Activated T-helper 2 cell treated with anti-CD3 and anti-CD28 coated beads, Interferon-gamma antibody, Interleukin-2, Interleukin-4, amounts not matched to agents 10 μg/mL and 5 μg/mL and 100 μg/mL, durations not matched to agents 14 hours and 24 hours and 36 hours (primary cell): ENCODE measurements around the gene GRIA4. TPM values are rescaled to one million over a fixed set of nuclear protein-coding genes. Genes with fewer than 3 reads are reported as not detected.
"Not testable (repeated sequence)": the region's sequence is repeated elsewhere in the genome, so short reads cannot be mapped to it uniquely, and the experiment has no call there.

Experiments used
- DNase-seq: peaks from one replicate; pipeline ENCODE4 v3.0.0; 2021; ENCODE audit warnings: low spot score
- H3K27ac Mint-ChIP-seq: one replicate; pipeline ENCODE4 v1.8.0; 2021; ENCODE audit warnings: mixed read lengths
- H3K27me3 Mint-ChIP-seq: one replicate; pipeline ENCODE4 v1.8.0; 2021; ENCODE audit warnings: low read depth, mixed read lengths
- H3K36me3 Mint-ChIP-seq: one replicate; pipeline ENCODE4 v1.8.0; 2021; ENCODE audit warnings: low read depth, mixed read lengths
- H3K4me1 Mint-ChIP-seq: one replicate; pipeline ENCODE4 v1.8.0; 2021; ENCODE audit warnings: low read depth, mixed read lengths
- H3K4me3 Mint-ChIP-seq: one replicate; pipeline ENCODE4 v1.8.0; 2021; ENCODE audit warnings: low read depth, mild to moderate bottlenecking, moderate library complexity, mixed read lengths
- H3K9me3 Mint-ChIP-seq: one replicate; pipeline ENCODE4 v1.8.0; 2021; ENCODE audit warnings: mixed read lengths
- intact Hi-C: fragments of 100-400 bp; cut with micrococcal nuclease; formaldehyde crosslinking; loops from one replicate; pipeline ENCODE4 v1.15.1; 2023
- total RNA-seq: library from RNA; stranded (reverse); gene quantifications from 2 replicates; pipeline ENCODE4 v1.2.3, GENCODE V29; 2022

Gene GRIA4
- total RNA-seq, 1 donor from 2014 or later, result not detected

DNA sequence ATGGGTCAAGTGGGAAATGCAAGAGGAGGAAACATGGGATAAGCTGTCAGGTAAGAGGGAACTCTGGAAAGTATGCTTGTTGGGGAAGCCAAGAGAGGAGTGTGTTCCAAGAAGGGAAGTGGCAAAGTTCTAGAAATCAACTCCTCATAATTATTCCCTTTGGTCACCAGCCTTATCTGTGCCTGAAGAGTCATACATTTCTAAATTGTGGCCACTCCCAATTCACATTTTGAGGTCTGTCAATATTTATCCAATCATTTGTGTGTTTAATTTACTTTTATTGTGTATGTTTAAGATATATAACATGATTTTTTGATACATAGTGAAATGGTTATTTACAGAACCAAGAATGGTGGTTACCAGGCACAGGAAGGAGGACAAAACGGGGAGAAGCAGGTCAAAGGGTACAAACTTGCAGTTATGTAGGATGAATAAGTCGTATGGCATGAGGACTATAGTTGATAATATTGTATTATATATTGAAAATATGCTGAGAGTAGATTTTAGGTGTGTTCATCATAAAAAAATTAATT, 131.7 kb downstream of the GRIA4 start:
- Mint-ChIP-seq H3K27ac (no peak overlapping the region), H3K36me3 (no peaks in the 10 kb centered on the region), H3K27me3 (no peaks in the 10 kb centered on the region), H3K9me3 (no peaks in the 10 kb centered on the region), H3K4me3 (no peak overlapping the region), H3K4me1 (no peaks in the 10 kb centered on the region)
- no peak for DNase-seq
- intact Hi-C loops, result no loop called here

DNA sequence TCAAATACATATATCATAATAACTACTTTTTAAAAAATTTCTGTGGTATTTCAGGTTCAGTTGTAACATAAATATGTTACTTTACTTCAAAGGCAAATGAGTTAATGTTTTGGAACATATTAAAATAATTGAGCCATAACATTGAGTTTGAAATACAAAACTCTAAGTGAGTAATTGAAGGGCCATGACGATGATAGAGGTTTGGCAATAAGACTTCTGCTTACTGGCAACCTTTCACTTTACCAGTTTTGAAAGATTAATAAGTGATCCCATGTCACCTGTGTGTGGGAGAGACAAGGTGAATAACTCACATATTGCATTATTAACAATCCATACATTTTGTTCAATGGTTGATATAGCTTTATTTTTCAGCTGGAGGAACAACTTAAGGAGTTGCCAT, 144.4 kb downstream of the GRIA4 start:
- no peak for DNase-seq
- intact Hi-C loops, result no loop called here
- Mint-ChIP-seq H3K27ac (no peak overlapping the region), H3K4me3 (no peak overlapping the region), H3K9me3 (no peaks in the 10 kb centered on the region), H3K4me1 (no peaks in the 10 kb centered on the region), H3K27me3 (no peaks in the 10 kb centered on the region), H3K36me3 (no peaks in the 10 kb centered on the region)

DNA sequence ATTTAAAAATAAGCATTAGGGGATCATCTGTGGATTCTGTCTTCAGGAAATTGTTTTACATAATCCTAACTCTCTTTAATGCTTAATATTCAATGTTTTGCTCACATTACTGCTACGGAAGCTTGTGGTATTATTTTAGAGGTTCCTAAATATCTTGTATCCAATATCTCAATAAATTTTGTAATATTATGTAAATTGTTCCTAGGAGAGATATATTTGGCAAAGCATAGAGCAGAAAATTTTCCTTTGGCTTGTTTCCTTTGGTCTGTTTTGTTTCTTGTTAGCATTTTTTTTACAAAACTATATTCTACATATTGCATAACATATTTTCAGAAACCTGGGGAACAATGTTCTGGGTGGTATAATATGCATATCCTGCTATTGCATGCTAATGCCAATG, 144.8 kb downstream of the GRIA4 start:
- Mint-ChIP-seq H3K36me3 (no peaks in the 10 kb centered on the region), H3K27ac (no peak overlapping the region), H3K4me3 (no peak overlapping the region), H3K9me3 (no peaks in the 10 kb centered on the region), H3K27me3 (no peaks in the 10 kb centered on the region), H3K4me1 (no peaks in the 10 kb centered on the region)
- DNase-seq, result no peak
- intact Hi-C loops, result no loop called here

DNA sequence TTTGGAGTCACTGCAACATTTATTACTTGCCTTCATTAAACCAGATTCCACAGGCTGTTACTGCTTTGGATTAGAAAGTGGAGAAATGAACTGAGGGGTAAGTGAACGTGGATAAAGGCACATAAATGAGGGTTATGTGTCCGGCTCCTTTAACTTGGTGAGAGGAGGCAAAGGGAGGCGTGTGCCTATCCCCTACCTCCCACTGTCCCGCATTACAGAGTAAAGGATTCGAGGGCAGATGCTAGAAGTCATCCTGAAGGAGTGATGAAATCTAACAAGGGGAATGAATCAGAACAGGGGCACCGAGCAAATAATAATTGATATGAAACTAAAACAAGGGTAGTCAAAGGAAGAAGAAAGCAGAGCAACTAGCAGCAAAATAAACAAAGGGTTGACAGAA, 147.2 kb downstream of the GRIA4 start:
- H3K4me1 Mint-ChIP-seq, result no peaks in the 10 kb centered on the region
- DNase-seq, result no peak
- no peaks in the 10 kb centered on the region for H3K27me3 Mint-ChIP-seq
- intact Hi-C loops, result no loop called here
- H3K9me3 Mint-ChIP-seq, result no peaks in the 10 kb centered on the region
- H3K27ac Mint-ChIP-seq, result no peak overlapping the region
- no peak overlapping the region for H3K4me3 Mint-ChIP-seq
- H3K36me3 Mint-ChIP-seq, result no peaks in the 10 kb centered on the region

DNA sequence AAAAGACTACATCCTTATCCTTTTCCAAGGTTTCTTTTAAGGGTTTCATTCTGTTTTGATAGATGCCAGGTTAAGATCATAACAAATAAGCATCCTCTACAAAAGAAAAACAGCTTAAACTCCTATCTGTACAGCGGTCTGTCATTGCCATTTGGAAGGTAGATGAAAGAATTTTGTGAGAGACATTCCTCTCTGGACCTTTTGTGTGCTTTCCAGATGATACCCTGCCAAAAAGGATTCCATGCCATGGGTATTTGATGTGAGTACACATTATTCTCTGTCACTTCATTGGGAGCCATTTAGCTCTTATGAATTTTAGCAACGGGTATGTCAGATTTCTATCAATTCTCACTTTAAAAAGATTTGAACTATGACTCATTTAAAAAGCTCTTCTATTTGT, 153.7 kb downstream of the GRIA4 start:
- Mint-ChIP-seq H3K4me3 (no peak overlapping the region), H3K27ac (no peak overlapping the region), H3K9me3 (no peaks in the 10 kb centered on the region), H3K4me1 (no peaks in the 10 kb centered on the region), H3K36me3 (no peaks in the 10 kb centered on the region), H3K27me3 (no peaks in the 10 kb centered on the region)
- intact Hi-C loops, result no loop called here
- DNase-seq, result no peak

DNA sequence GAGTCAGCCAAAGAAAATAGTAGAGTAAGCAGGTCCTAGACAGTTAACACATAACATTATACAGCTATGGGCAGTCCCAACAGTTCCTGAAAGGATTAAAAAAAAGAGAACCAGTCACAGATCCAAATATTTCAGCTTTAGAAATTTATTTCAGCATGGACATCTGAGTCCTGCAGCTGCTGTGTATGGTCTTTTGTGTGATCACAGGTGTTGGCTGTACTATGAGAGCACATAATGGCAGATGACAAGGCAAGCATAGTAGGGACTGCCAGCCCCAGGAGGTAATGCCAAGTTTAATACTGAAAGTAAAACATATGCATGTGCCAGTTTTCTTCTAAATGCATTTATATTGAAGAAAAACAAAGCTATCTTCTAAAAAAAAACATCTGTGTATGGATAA, 158.1 kb downstream of the GRIA4 start:
- DNase-seq, result no peak
- Mint-ChIP-seq H3K4me1 (no peaks in the 10 kb centered on the region), H3K9me3 (no peaks in the 10 kb centered on the region), H3K27ac (no peak overlapping the region), H3K27me3 (no peaks in the 10 kb centered on the region), H3K36me3 (no peaks in the 10 kb centered on the region), H3K4me3 (no peak overlapping the region)
- intact Hi-C loops, result no loop called here

DNA sequence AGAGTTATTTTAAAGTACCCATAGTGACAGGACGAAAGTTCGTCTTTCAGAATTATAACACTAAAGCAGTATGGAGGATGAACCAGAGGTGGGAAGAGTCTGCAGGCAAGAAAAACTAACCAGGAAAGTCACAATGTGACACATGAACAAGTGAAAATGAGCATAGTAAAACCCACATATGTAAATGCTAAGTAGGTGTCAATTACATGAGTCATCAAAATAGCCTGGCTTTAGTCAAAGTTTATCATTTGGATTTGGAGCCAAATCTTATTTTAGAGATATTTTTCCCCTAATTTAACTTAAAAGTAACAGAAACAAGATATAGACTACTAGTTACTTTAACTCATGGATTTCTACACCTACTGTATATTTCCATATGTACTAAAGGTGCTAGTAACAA, 159.8 kb downstream of the GRIA4 start:
- H3K36me3 Mint-ChIP-seq, result no peaks in the 10 kb centered on the region
- no peak for DNase-seq
- intact Hi-C loops, result no loop called here
- no peaks in the 10 kb centered on the region for H3K4me1 Mint-ChIP-seq
- no peaks in the 10 kb centered on the region for H3K27me3 Mint-ChIP-seq
- H3K4me3 Mint-ChIP-seq, result no peak overlapping the region
- H3K27ac Mint-ChIP-seq, result no peak overlapping the region
- no peaks in the 10 kb centered on the region for H3K9me3 Mint-ChIP-seq

DNA sequence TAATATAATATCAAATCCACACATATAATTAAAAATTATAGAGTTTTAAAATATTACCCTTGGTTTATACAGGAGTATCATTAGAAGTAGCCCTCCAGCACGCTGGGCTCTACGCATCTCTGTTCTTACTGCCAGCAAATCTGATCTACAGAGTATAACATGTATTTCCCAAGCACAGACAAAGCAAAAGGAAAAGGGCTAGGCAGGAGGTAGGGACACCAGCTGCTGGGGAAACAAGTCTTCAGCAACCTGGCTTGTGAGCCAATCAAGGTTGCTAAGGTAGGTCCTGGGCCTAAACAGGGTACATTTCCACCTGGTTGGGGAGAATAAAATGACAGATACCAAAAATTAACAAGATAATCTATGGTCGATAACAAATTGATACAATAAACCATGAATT, 163.6 kb downstream of the GRIA4 start:
- H3K27me3 Mint-ChIP-seq, intact Hi-C loops, H3K9me3 Mint-ChIP-seq, DNase-seq, H3K27ac Mint-ChIP-seq, H3K4me3 Mint-ChIP-seq, H3K4me1 Mint-ChIP-seq, H3K36me3 Mint-ChIP-seq: not testable (repeated sequence)

DNA sequence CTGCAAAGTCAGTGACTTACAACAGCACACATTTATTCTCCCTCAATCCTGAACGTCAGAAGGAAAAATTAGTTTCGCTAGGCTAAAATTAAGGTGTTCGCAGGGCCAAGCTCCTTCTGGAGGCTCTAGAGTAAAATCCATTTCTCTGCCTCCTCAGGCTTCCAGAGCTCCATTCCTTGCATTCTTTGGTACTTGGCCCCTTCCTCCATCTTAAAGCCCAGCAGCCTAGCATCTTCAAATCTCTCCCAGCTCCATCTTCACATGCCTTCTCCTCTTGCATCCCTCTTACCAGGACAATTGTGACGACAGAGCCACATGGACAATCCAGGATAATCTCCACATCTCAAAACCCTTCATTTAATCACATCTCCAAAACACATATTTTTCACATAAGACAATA, 165.0 kb downstream of the GRIA4 start:
- H3K27me3 Mint-ChIP-seq, result no peaks in the 10 kb centered on the region
- H3K27ac Mint-ChIP-seq, result no peak overlapping the region
- intact Hi-C loops, result no loop called here
- no peaks in the 10 kb centered on the region for H3K9me3 Mint-ChIP-seq
- H3K4me1 Mint-ChIP-seq, result no peaks in the 10 kb centered on the region
- DNase-seq, result no peak
- H3K36me3 Mint-ChIP-seq, result no peaks in the 10 kb centered on the region
- no peak overlapping the region for H3K4me3 Mint-ChIP-seq

DNA sequence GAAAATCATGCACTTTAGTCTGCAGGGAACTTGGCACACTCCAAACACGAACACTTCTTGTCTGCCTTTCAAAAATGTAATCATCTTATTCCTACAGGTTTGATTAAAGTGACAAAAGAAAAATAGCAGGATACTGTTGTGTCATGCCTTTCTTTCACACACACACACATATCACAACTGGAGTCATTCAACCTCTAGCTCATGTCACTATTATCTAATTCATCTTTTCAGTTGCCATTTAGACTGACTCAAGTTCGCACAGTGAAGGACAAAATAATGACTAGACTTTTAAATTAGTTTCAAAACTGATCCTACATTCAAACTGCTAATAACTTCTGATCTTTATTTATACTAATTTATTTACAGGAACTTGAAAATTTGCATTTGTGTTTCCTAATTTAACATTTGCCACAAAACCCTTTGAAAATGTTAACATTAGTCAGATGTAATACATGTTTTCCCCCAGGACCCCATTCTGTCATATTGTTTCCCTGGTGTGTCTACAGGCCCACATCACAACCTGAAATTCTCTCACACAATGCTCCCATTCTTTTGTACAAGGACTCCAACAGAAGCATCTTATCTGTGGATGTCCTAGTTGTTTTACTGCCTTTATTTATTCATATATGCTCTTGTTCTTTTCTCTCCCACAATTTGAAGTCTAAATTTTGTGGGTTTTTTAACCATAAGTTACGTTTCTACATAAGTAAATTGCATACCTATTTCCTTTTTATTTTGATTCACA, 171.1 kb downstream of the GRIA4 start:
- H3K4me3 Mint-ChIP-seq, result no peak overlapping the region
- no peak overlapping the region for H3K27ac Mint-ChIP-seq
- no peaks in the 10 kb centered on the region for H3K36me3 Mint-ChIP-seq
- no peaks in the 10 kb centered on the region for H3K27me3 Mint-ChIP-seq
- intact Hi-C loops, result no loop called here
- no peak for DNase-seq
- no peaks in the 10 kb centered on the region for H3K9me3 Mint-ChIP-seq
- no peaks in the 10 kb centered on the region for H3K4me1 Mint-ChIP-seq

DNA sequence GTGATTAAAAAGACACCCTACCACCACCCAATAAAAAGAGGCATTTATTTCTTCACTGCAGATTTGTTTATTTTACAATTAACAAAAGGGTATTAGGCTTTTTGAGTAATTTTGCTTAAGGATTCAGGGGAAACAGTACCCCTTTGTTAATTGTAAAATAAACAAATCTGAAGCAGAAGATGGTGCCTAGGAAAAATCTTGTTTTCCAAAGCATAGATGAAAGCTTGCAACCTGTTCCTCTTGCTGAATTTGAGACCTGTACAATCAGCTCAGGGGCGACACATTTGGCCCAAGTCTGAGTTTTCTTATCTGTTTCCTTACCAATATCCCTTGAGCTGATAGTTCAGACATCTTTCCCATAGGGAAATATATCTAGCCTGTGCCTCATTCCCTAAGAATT, 171.9 kb downstream of the GRIA4 start:
- Mint-ChIP-seq H3K36me3 (no peaks in the 10 kb centered on the region), H3K27ac (no peak overlapping the region), H3K4me1 (no peaks in the 10 kb centered on the region), H3K4me3 (no peak overlapping the region), H3K9me3 (no peaks in the 10 kb centered on the region), H3K27me3 (no peaks in the 10 kb centered on the region)
- DNase-seq, result no peak
- intact Hi-C loops, result no loop called here

DNA sequence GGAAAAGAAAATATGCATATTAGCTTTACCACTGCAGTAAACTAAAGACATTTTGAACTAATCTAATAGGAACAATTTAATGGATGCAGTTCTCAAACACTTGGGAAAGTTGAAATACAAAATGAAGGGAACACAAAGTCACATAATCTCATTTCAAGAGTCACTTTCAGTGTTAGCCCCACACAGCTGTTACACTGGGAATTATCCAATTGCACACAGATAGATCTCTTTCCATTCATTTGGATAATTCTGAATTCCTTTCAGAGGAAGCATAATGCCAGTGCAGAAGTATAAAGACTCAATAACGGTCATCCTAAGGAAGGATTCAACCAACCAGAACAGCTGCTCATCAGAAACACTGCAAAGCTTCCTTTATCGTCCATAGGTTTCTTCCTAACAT, 173.3 kb downstream of the GRIA4 start:
- DNase-seq, result no peak
- Mint-ChIP-seq H3K4me3 (no peak overlapping the region), H3K9me3 (no peaks in the 10 kb centered on the region), H3K27me3 (no peaks in the 10 kb centered on the region), H3K36me3 (no peaks in the 10 kb centered on the region), H3K27ac (no peak overlapping the region), H3K4me1 (no peaks in the 10 kb centered on the region)
- intact Hi-C loops, result no loop called here

DNA sequence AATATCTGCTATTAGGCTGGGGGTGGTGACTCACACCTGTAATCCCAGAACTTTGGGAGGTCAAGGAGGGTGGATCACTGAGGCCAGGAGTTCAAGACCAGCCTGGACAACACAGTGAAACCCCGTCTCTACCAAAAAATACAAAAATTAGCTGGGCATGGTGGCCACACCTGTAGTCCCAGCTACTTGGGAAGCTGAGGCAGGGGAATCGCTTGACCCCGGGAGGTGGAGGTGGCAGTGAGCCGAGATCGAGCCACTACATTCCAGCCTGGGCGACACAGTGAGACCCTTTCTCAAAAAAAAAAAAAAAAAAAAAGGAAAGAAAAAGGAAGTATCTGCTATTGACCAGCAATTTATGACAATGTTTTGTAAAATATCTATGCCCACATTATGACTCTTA, 176.0 kb downstream of the GRIA4 start:
- DNase-seq, intact Hi-C loops, H3K27ac Mint-ChIP-seq, H3K36me3 Mint-ChIP-seq, H3K4me1 Mint-ChIP-seq, H3K27me3 Mint-ChIP-seq, H3K4me3 Mint-ChIP-seq, H3K9me3 Mint-ChIP-seq: not testable (repeated sequence)

DNA sequence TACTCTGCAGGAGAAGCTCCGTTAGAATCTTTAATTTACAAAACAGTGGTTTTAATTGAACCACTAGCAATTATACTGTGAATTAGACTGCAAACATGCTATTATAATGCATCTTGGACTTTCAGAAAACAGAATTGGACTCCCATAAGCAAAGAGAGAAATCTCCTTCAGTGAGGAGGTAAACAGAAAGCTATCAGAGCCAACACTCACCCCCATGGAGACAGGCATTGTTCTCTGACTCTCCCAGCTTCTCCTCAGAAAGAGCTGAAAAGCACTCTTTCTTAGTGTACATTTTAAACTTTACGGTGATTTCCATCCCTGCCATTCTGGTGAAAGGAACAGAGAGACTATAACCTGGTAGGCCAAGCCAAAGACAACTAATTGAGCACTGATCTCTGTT, 176.9 kb downstream of the GRIA4 start:
- Mint-ChIP-seq H3K27ac (no peak overlapping the region), H3K9me3 (no peaks in the 10 kb centered on the region), H3K27me3 (no peaks in the 10 kb centered on the region), H3K4me1 (no peaks in the 10 kb centered on the region), H3K4me3 (no peak overlapping the region), H3K36me3 (no peaks in the 10 kb centered on the region)
- intact Hi-C loops, result no loop called here
- DNase-seq, result no peak
